ENCODE results near the gene FNDC7.

FNDC7 gene

GRCh38 chr1:108691942-108692723 lies 20.6 kb upstream of the FNDC7 start, which contains the start of gene PRPF38B:
Gene PRPF38B, plus strand, starts transcription at chr1:108692310. Its CDS starts 282 bp downstream, at chr1:108692592.
- Histone ChIP-seq H2BK15ac (ENCODE audit: low read depth, poor library complexity, severe bottlenecking) (peak within 1 kb of the TSS; percentile 89), H3K23ac (ENCODE audit: low read length in 2 of 2) (peak within 1 kb of the TSS in 1 of 2 experiments; percentile 95), H2AFZ (ENCODE audit: low read depth, low read length) (peak within 1 kb of the TSS; percentile 37), H4K91ac (ENCODE audit: low read length) (peak within 1 kb of the TSS; percentile 67), H3K4ac (ENCODE audit: low read depth in 1 of 2, low read length in 2 of 2) (peak within 1 kb of the TSS; percentile 68 to 89), H3K4me2 (ENCODE audit: low read length, poor library complexity, severe bottlenecking) (peak within 1 kb of the TSS; percentile 82), H3K36me3 (ENCODE audit: control insufficient read depth in 1 of 2, insufficient read depth in 2 of 2, low read depth in 1 of 2, low read length in 2 of 2) (peaks cover 3 to 18% of the 10 kb centered on the region in 2 experiments), H3K27me3 (ENCODE audit: control insufficient read depth in 1 of 2, insufficient read depth in 1 of 2, low read length in 2 of 2) (no peaks in the 10 kb centered on the region), H3K27ac (ENCODE audit: low read length, poor library complexity, severe bottlenecking) (peak within 1 kb of the TSS; percentile 95), H3K9ac (ENCODE audit: low read length) (peak within 1 kb of the TSS; percentile 97), H3K79me1 (replicated peaks; ENCODE audit: low read length, poor library complexity, severe bottlenecking) (peaks cover 9% of the 10 kb centered on the region), H3K4me3 (ENCODE audit: insufficient read depth in 1 of 2, low read depth in 1 of 2, low read length in 2 of 2) (peak within 1 kb of the TSS; percentile 93 to 99), H3K18ac (ENCODE audit: low read depth in 1 of 2, low read length in 2 of 2) (peak within 1 kb of the TSS; percentile 96 to 98), H3K14ac (ENCODE audit: low read length in 2 of 2) (peak within 1 kb of the TSS in 1 of 2 experiments; percentile 96), H2BK5ac (ENCODE audit: low read depth, low read length, poor library complexity, severe bottlenecking) (peak within 1 kb of the TSS; percentile 75), H2AK5ac (ENCODE audit: low read length, severe bottlenecking) (no peak within 1 kb of the TSS), H2BK12ac (ENCODE audit: low read length in 2 of 2) (peak within 1 kb of the TSS in 1 of 2 experiments; percentile 54), H2BK120ac (ENCODE audit: low read depth, low read length) (peak within 1 kb of the TSS; percentile 86), H3K9me3 (ENCODE audit: control insufficient read depth, low read length) (no peaks in the 10 kb centered on the region), H3K4me1 (ENCODE audit: control insufficient read depth, insufficient read depth, low read depth, low read length) (no peaks in the 10 kb centered on the region), H4K8ac (ENCODE audit: low read length) (peak within 1 kb of the TSS; percentile 88)
- DNase-seq = peak; percentile 94
- WGBS = under 1% methylated on average over 56 of the region's 59 CpGs

- Histone ChIP-seq H3K27me3 (ENCODE audit: control insufficient read depth in 1 of 2, insufficient read depth in 1 of 2, low read length in 2 of 2) (no peaks in the 10 kb centered on the region), H3K4me3 (ENCODE audit: insufficient read depth in 1 of 2, low read depth in 1 of 2, low read length in 2 of 2) (peak overlapping the region; percentile 93 to 99), H2BK12ac (ENCODE audit: low read length in 2 of 2) (peak overlapping the region in 1 of 2 experiments; percentile 54), H4K91ac (ENCODE audit: low read length) (peak overlapping the region; percentile 67), H3K23ac (ENCODE audit: low read length in 2 of 2) (peak overlapping the region in 1 of 2 experiments; percentile 95), H3K18ac (ENCODE audit: low read depth in 1 of 2, low read length in 2 of 2) (peak overlapping the region; percentile 96 to 98), H2AK5ac (ENCODE audit: low read length, severe bottlenecking) (no peak overlapping the region), H2AFZ (ENCODE audit: low read depth, low read length) (no peak overlapping the region), H3K4me1 (ENCODE audit: control insufficient read depth, insufficient read depth, low read depth, low read length) (no peaks in the 10 kb centered on the region), H4K8ac (ENCODE audit: low read length) (peak overlapping the region; percentile 88), H3K14ac (ENCODE audit: low read length in 2 of 2) (peak overlapping the region in 1 of 2 experiments; percentile 95), H3K36me3 (ENCODE audit: control insufficient read depth in 1 of 2, insufficient read depth in 2 of 2, low read depth in 1 of 2, low read length in 2 of 2) (peaks cover 3 to 26% of the 10 kb centered on the region in 2 experiments), H2BK5ac (ENCODE audit: low read depth, low read length, poor library complexity, severe bottlenecking) (peak overlapping the region; percentile 15), H3K9me3 (ENCODE audit: control insufficient read depth, low read length) (no peaks in the 10 kb centered on the region), H3K79me1 (replicated peaks; ENCODE audit: low read length, poor library complexity, severe bottlenecking) (peaks cover 9% of the 10 kb centered on the region), H3K9ac (ENCODE audit: low read length) (peak overlapping the region; percentile 97), H2BK15ac (ENCODE audit: low read depth, poor library complexity, severe bottlenecking) (peak overlapping the region; percentile 30), H3K4ac (ENCODE audit: low read depth in 1 of 2, low read length in 2 of 2) (peak overlapping the region; percentile 68 to 89), H2BK120ac (ENCODE audit: low read depth, low read length) (peak overlapping the region; percentile 86), H3K27ac (ENCODE audit: low read length, poor library complexity, severe bottlenecking) (peak overlapping the region; percentile 7), H3K4me2 (ENCODE audit: low read length, poor library complexity, severe bottlenecking) (peak overlapping the region; percentile 82)
- WGBS = 1% methylated on average over 20 of the region's 36 CpGs
- DNase-seq = peak; percentile 86
Measured at GRCh38 chr1:108692724-108693655, 19.7 kb upstream of the FNDC7 start.

- Histone ChIP-seq H2BK12ac (ENCODE audit: low read length in 2 of 2) (no peak overlapping the region), H2BK120ac (ENCODE audit: low read depth, low read length) (no peak overlapping the region), H3K27me3 (ENCODE audit: control insufficient read depth in 1 of 2, insufficient read depth in 1 of 2, low read length in 2 of 2) (no peaks in the 10 kb centered on the region), H3K9me3 (ENCODE audit: control insufficient read depth, low read length) (no peaks in the 10 kb centered on the region), H3K23ac (ENCODE audit: low read length in 2 of 2) (no peak overlapping the region), H3K36me3 (ENCODE audit: control insufficient read depth in 1 of 2, insufficient read depth in 2 of 2, low read depth in 1 of 2, low read length in 2 of 2) (peaks cover 7 to 52% of the 10 kb centered on the region in 2 experiments), H3K4me3 (ENCODE audit: insufficient read depth in 1 of 2, low read depth in 1 of 2, low read length in 2 of 2) (no peak overlapping the region), H3K4ac (ENCODE audit: low read depth in 1 of 2, low read length in 2 of 2) (no peak overlapping the region), H3K27ac (ENCODE audit: low read length, poor library complexity, severe bottlenecking) (no peak overlapping the region), H2BK5ac (ENCODE audit: low read depth, low read length, poor library complexity, severe bottlenecking) (no peak overlapping the region), H4K91ac (ENCODE audit: low read length) (no peak overlapping the region), H3K4me2 (ENCODE audit: low read length, poor library complexity, severe bottlenecking) (no peak overlapping the region), H3K4me1 (ENCODE audit: control insufficient read depth, insufficient read depth, low read depth, low read length) (no peaks in the 10 kb centered on the region), H3K18ac (ENCODE audit: low read depth in 1 of 2, low read length in 2 of 2) (no peak overlapping the region), H3K79me1 (replicated peaks; ENCODE audit: low read length, poor library complexity, severe bottlenecking) (peaks cover 14% of the 10 kb centered on the region), H2AK5ac (ENCODE audit: low read length, severe bottlenecking) (no peak overlapping the region), H2AFZ (ENCODE audit: low read depth, low read length) (no peak overlapping the region), H3K14ac (ENCODE audit: low read length in 2 of 2) (no peak overlapping the region), H4K8ac (ENCODE audit: low read length) (no peak overlapping the region), H3K9ac (ENCODE audit: low read length) (peak overlapping the region; percentile 97), H2BK15ac (ENCODE audit: low read depth, poor library complexity, severe bottlenecking) (no peak overlapping the region)
- 97% methylated on average over 3 of the region's 5 CpGs for WGBS
- no peak for DNase-seq
Measured at GRCh38 chr1:108695535-108695934, 17.2 kb upstream of the FNDC7 start.
